Measurements from ENCODE around the gene ACKR4.

DNA sequence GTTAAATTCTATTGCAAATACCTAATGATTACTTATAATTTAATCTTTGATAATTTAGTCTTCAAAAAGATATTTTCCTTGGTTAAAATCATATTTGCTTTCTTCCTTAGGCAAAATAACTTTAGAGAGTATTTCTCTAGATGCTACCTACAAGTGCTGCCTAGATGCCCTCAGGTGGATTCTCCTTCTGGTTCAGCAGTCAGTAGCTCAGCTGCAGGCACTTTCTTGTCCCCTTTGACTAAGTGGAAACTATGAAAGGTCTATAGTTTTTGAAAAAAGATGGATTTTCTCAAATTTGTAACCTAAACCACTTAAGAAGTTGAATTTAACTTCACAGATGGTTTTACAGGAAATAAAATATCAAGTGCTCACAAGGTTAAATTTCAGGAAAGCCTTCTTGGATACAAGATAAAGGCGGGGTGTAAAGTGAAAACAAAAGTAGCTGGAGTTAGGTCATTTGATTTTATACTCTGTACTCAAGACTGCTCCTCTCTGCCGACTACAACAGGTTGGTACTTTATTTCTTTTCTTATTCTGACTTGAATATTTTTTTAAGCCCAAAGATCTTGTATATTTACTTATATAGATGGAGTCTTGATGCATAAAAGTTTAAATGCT lies at the start of gene ACKR4:
- TF ChIP-seq, protein P1, sequence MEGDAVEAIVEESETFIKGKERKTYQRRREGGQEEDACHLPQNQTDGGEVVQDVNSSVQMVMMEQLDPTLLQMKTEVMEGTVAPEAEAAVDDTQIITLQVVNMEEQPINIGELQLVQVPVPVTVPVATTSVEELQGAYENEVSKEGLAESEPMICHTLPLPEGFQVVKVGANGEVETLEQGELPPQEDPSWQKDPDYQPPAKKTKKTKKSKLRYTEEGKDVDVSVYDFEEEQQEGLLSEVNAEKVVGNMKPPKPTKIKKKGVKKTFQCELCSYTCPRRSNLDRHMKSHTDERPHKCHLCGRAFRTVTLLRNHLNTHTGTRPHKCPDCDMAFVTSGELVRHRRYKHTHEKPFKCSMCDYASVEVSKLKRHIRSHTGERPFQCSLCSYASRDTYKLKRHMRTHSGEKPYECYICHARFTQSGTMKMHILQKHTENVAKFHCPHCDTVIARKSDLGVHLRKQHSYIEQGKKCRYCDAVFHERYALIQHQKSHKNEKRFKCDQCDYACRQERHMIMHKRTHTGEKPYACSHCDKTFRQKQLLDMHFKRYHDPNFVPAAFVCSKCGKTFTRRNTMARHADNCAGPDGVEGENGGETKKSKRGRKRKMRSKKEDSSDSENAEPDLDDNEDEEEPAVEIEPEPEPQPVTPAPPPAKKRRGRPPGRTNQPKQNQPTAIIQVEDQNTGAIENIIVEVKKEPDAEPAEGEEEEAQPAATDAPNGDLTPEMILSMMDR (IDR thresholded peaks at IDR 0.05; ENCODE audit: low read depth, low read length, poor library complexity, severe bottlenecking): no peak
- TF ChIP-seq EZH2phosphoT487 (IDR thresholded peaks at IDR 0.05; ENCODE audit: borderline replicate concordance, low read length): no peak
